Subcutaneous adipose tissue (tissue), 4 donors: ENCODE measurements around the gene KCNMB1. TPM values are rescaled to one million over a fixed set of nuclear protein-coding genes. Genes with fewer than 3 reads are reported as not detected.

Source experiments
- total RNA-seq, 4 donors: library from RNA; depleted of rRNA; stranded (reverse); fragments of >200 nt; gene quantifications; one replicate each; pipeline ENCODE4 v1.1.0, GENCODE V29; 2016
- TF ChIP-seq, protein P1 (sequence below): fragments of 450-650 bp; IDR thresholded peaks from one replicate; pipeline ENCODE4 v1.5.1; 2016; ENCODE audit warnings: low read depth, mild to moderate bottlenecking, control low read depth, antibody characterized with exemption, moderate library complexity

KCNMB1 gene
- total RNA-seq, 4 donors from 2014 or later: 0.19 to 1.0 (median 0.44) TPM; not detected in 1

DNA sequence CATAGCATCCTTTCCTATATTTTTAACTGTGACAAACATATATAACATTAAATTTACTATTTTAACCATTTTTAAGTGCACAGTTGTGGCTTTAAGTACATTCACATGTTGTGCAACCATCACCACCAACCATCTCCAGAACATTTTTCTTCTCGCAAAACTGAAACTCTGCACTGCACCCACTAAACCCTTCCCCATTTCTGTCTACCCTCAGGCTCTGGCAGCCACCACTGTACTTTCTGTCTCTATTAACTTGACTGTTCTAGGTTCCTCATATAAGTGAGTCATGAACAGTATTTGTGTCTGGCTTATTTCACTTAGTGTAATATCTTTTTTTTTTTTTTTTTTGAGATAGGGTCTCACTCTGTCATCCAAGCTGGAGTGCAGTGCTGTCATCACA is 25.5 kb downstream of the KCNMB1 start:
- TF ChIP-seq, protein P1, sequence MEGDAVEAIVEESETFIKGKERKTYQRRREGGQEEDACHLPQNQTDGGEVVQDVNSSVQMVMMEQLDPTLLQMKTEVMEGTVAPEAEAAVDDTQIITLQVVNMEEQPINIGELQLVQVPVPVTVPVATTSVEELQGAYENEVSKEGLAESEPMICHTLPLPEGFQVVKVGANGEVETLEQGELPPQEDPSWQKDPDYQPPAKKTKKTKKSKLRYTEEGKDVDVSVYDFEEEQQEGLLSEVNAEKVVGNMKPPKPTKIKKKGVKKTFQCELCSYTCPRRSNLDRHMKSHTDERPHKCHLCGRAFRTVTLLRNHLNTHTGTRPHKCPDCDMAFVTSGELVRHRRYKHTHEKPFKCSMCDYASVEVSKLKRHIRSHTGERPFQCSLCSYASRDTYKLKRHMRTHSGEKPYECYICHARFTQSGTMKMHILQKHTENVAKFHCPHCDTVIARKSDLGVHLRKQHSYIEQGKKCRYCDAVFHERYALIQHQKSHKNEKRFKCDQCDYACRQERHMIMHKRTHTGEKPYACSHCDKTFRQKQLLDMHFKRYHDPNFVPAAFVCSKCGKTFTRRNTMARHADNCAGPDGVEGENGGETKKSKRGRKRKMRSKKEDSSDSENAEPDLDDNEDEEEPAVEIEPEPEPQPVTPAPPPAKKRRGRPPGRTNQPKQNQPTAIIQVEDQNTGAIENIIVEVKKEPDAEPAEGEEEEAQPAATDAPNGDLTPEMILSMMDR: no peak

DNA sequence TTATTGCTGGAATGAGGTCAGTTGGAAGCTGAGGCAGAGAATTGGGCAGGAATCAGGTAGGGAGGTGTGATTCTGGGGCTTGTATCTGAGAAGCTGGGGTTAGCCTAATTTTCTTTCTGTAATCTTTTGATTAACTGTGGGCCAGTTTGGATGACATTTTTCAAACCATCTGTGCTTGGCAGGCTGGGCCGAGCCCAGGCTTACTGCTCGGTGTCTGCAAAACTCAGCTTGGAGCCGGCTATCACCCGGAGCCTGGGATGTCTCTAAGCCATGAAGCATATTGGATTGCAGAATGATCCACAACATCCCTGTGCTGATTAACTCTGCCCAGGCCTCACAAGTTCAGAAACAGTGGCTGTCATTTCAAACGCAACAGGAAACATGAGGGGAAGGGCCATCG is 26.5 kb downstream of the KCNMB1 start:
- TF ChIP-seq, protein P1: no peak

DNA sequence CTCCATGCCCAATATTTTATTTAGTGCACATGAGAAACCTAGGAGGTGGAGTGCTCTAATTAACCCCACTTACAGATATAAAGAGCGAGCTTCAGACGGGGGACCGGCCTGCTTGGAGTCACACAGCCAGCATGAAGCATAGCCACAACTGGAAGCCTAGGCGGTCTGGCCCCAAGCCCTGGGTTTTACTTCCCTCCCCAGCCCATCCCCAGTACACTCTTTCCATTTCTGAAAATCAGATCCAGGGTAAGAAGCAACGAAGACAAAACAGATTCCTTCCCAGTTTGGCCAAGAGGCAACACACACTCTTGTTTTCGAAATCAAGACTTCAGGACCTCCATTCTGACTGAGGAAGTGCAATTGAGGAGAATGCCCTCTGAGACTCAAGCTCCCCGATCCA is 27.1 kb downstream of the KCNMB1 start:
- TF ChIP-seq, protein P1: no peak

DNA sequence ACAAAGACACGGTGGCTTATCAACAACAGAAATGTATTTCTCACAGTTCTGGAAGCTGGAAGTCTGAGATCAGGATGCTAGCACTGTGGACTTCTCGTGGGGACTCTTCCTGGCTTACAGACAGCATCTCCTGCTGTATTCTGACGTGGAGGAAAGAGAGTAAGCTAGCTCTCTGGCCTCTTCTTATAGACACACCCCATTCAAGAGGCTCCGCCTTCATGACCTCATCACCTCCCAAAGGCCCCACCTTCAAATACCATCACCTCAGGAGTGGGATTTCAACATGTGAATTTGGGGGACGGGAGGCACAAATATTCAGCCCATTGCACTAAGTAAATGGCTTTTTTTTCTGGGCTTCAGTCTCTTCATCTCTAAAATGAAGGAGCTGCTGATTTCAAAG is 27.6 kb downstream of the KCNMB1 start:
- TF ChIP-seq, protein P1: no peak

DNA sequence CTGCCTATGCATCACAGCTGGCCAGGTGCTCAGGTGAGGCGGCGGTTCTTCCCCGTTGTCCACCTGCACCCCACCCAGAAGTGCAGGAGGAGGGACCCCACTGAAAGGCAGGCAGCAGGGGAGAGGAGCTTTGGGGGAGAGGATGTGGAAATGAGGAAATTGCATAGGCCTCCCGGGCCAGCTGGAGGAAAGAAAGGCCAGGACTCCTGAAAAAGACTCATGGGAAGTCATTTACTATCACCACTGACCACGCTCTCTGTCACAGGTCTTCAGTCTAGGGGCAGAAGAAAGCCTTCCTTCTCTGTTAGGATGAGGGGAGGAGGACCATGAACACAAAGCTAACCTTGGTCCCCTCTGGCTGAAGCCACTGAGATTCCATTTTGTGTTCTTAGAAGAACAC is 28.1 kb downstream of the KCNMB1 start:
- TF ChIP-seq, protein P1: no peak

DNA sequence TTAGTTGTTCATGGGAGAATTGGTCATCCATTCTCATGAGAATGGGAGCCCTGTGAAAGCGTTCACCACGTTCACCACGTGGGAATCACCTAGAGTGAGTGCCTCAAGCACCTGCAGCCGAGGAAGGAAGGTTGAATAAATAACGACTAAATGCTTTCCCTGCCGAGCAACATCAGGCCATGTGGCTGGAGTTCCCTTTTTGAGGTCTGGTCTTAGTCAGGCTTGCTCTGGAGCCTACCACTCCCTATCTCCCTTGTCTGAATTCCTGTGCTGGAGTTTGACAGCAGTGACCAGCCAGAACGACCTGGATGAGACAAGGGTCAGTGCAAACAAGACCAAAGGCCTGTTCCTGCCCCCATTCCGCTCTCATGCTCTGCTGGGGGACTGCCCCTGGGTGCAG is 28.5 kb downstream of the KCNMB1 start:
- TF ChIP-seq, protein P1: no peak

DNA sequence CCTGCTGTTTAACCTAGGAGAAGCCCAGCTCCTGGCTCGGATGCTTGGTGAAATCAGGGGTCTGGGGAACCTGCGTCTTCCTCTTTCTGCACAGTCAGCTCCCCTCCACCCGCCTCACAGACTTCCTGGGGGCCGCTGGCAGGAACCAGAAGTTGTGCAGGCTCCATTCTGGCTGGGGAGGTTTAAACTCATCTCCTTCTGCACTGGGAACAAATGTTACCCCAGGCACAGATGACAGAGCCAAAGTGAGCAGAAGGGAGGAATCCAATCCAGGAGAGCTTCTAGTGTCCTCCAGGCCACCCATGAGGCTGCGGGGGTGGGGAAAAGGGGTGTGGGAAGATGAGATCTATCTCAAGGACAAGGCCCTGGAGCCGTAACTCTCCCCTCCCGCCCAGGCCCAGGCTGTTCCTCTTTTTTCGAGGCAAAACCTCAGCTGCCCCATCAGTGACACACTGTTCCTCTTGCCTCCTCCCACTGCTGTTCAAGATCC is 31.2 kb downstream of the KCNMB1 start:
- TF ChIP-seq, protein P1: no peak
